HepG2 (cell line): ENCODE measurements around the gene NEU4. TPM values are rescaled to one million over a fixed set of nuclear protein-coding genes. Genes with fewer than 3 reads are reported as not detected.

Experiments
- EEA1 ChIP-seq: sonication (generic); formaldehyde crosslinking; IDR thresholded peaks from 2 replicates; pipeline ENCODE4 v1.5.1; 2020; ENCODE audit warnings: mild to moderate bottlenecking, missing genetic modification reagents, borderline replicate concordance
- HHEX ChIP-seq: IDR thresholded peaks from 2 replicates; pipeline ENCODE4 v1.6.1; 2016; ENCODE audit warnings: control low read depth
- ISL2 ChIP-seq: sonication (generic); formaldehyde crosslinking; IDR thresholded peaks from 2 replicates; pipeline ENCODE4 v1.5.0; 2020; ENCODE audit warnings: missing genetic modification reagents
- NAIF1 ChIP-seq: sonication (generic); formaldehyde crosslinking; IDR thresholded peaks from 2 replicates; pipeline ENCODE4 v1.5.0; 2020; ENCODE audit warnings: mild to moderate bottlenecking, missing genetic modification reagents, borderline replicate concordance
- NPAS2 ChIP-seq: sonication (generic); formaldehyde crosslinking; IDR thresholded peaks from 2 replicates; pipeline ENCODE4 v1.8.0; 2022; ENCODE audit warnings: mild to moderate bottlenecking, missing genetic modification reagents, borderline replicate concordance
- NR1H2 ChIP-seq: sonication (generic); formaldehyde crosslinking; IDR thresholded peaks from 2 replicates; pipeline ENCODE4 v1.8.1; 2022; ENCODE audit warnings: low read depth, missing genetic modification reagents, borderline replicate concordance
- NR2F1 ChIP-seq, 2 experiments: fragments of 450-650 bp in 1 of 2; formaldehyde crosslinking in 1 of 2; IDR thresholded peaks; 2 replicates each; pipeline versions ENCODE4 v1.5.0 to v1.6.1; 2016 to 2020; ENCODE audit warnings: mild to moderate bottlenecking in 1 of 2, missing compliant biosample characterization in 1 of 2, missing genetic modification reagents in 1 of 2, moderate library complexity in 1 of 2
- NR2F2 ChIP-seq: IDR thresholded peaks from 2 replicates; pipeline ENCODE4 v1.6.1; 2012; ENCODE audit warnings: low read depth, inconsistent platforms, borderline replicate concordance
- PHF5A ChIP-seq: IDR thresholded peaks from one replicate; pipeline ENCODE4 v1.6.1; 2018; ENCODE audit warnings: low read depth, missing genetic modification reagents; ENCODE audit not compliant: unreplicated experiment
- SP140L ChIP-seq: sonication (generic); formaldehyde crosslinking; IDR thresholded peaks from 2 replicates; pipeline ENCODE4 v1.4.0; 2020; ENCODE audit warnings: missing genetic modification reagents, borderline replicate concordance
- SRSF1 ChIP-seq: fragments of 200-400 bp; formaldehyde crosslinking; optimal IDR thresholded peaks from 2 replicates; pipeline ENCODE3; 2017; ENCODE audit warnings: mild to moderate bottlenecking, low read depth, low read length, moderate library complexity
- TAF15 ChIP-seq: fragments of 200-400 bp; formaldehyde crosslinking; IDR thresholded peaks from one replicate; pipeline ENCODE4 v1.6.1; 2018; ENCODE audit warnings: mild to moderate bottlenecking, low read depth, low read length; ENCODE audit not compliant: poor library complexity, severe bottlenecking
- TOE1 ChIP-seq: sonication (generic); formaldehyde crosslinking; IDR thresholded peaks from 2 replicates; pipeline ENCODE4 v1.4.0; 2020; ENCODE audit warnings: mild to moderate bottlenecking, missing genetic modification reagents
- ZFP41 ChIP-seq: sonication (generic); formaldehyde crosslinking; IDR thresholded peaks from 2 replicates; pipeline ENCODE4 v1.4.0; 2020; ENCODE audit warnings: mild to moderate bottlenecking, missing genetic modification reagents, borderline replicate concordance
- ZFY ChIP-seq: sonication (generic); formaldehyde crosslinking; IDR thresholded peaks from 2 replicates; pipeline ENCODE4 v1.4.0; 2020; ENCODE audit warnings: missing genetic modification reagents
- ZNF20 ChIP-seq: sonication (generic); formaldehyde crosslinking; IDR thresholded peaks from 2 replicates; pipeline ENCODE4 v1.4.0; 2020; ENCODE audit warnings: mild to moderate bottlenecking, moderate library complexity, missing genetic modification reagents
- ZNF3 ChIP-seq: IDR thresholded peaks from 2 replicates; pipeline ENCODE4 v1.7.0; 2017; ENCODE audit warnings: inconsistent platforms
- ZNF850 ChIP-seq: sonication (generic); formaldehyde crosslinking; conservative IDR thresholded peaks from 2 replicates; pipeline ENCODE4 v1.9.0; 2021; ENCODE audit warnings: mild to moderate bottlenecking, missing genetic modification reagents
- ZSCAN21 ChIP-seq: sonication (generic); formaldehyde crosslinking; IDR thresholded peaks from 2 replicates; pipeline ENCODE4 v1.8.0; 2022; ENCODE audit warnings: mild to moderate bottlenecking, missing genetic modification reagents, moderate library complexity, borderline replicate concordance
- ZSCAN22 ChIP-seq: sonication (generic); formaldehyde crosslinking; IDR thresholded peaks from 2 replicates; pipeline ENCODE4 v1.4.0; 2020; ENCODE audit warnings: mild to moderate bottlenecking, missing genetic modification reagents
- polyA plus RNA-seq, 8 experiments: library from polyadenylated mRNA; depleted of rRNA in 3 of 8; stranded (reverse) in 7 of 8; unstranded in 1 of 8; fragments of >200 nt; fragmentation: Illumina TruSeq in 4 of 8; extraction: Trizol in 4 of 8; gene quantifications; 2 replicates each; pipeline versions ENCODE4 v1.2.1 to v1.2.3, GENCODE V29; 2011 to 2016; ENCODE audit warnings: low read depth in 4 of 8, missing spikeins in 1 of 8, mixed read lengths in 1 of 8; ENCODE audit not compliant: insufficient read depth in 1 of 8
- total RNA-seq, 5 experiments: library from RNA; depleted of rRNA; stranded (reverse); fragments of >200 nt; fragmentation: Illumina TruSeq; extraction: Trizol; gene quantifications; 2 replicates each; pipeline ENCODE4 v1.2.3, GENCODE V29; 2016; ENCODE audit warnings: low read depth in 1 of 5
- TF ChIP-seq, protein P1 (sequence below): sonication (generic); formaldehyde crosslinking; IDR thresholded peaks from 2 replicates; pipeline ENCODE4 v1.8.1; 2023; ENCODE audit warnings: mild to moderate bottlenecking, missing genetic modification reagents
- TF ChIP-seq, protein P2 (sequence below): sonication (generic); formaldehyde crosslinking; IDR thresholded peaks from 2 replicates; pipeline ENCODE4 v1.5.0; 2020; ENCODE audit warnings: missing genetic modification reagents
- TF ChIP-seq, protein P3 (sequence below): IDR thresholded peaks from 2 replicates; pipeline ENCODE4 v1.6.1; 2016; ENCODE audit warnings: mild to moderate bottlenecking, missing biosample characterization, missing genetic modification reagents
- TF ChIP-seq, protein P4 (sequence below): sonication (generic); formaldehyde crosslinking; IDR thresholded peaks from 2 replicates; pipeline ENCODE4 v1.5.0; 2020; ENCODE audit warnings: missing genetic modification reagents
- TF ChIP-seq, protein P5 (sequence below): sonication (generic); formaldehyde crosslinking; IDR thresholded peaks from 2 replicates; pipeline ENCODE4 v1.4.0; 2020; ENCODE audit warnings: missing genetic modification reagents
- TF ChIP-seq, protein P6 (sequence below): sonication (generic); formaldehyde crosslinking; IDR thresholded peaks from 2 replicates; pipeline ENCODE4 v1.5.0; 2020; ENCODE audit warnings: missing genetic modification reagents

NEU4 gene
- total and polyA plus RNA-seq, 2 of the 13 experiments (the other 11 are each of a cell fraction or from before 2014, with no cell fraction given): 53.5 to 107 TPM

DNA sequence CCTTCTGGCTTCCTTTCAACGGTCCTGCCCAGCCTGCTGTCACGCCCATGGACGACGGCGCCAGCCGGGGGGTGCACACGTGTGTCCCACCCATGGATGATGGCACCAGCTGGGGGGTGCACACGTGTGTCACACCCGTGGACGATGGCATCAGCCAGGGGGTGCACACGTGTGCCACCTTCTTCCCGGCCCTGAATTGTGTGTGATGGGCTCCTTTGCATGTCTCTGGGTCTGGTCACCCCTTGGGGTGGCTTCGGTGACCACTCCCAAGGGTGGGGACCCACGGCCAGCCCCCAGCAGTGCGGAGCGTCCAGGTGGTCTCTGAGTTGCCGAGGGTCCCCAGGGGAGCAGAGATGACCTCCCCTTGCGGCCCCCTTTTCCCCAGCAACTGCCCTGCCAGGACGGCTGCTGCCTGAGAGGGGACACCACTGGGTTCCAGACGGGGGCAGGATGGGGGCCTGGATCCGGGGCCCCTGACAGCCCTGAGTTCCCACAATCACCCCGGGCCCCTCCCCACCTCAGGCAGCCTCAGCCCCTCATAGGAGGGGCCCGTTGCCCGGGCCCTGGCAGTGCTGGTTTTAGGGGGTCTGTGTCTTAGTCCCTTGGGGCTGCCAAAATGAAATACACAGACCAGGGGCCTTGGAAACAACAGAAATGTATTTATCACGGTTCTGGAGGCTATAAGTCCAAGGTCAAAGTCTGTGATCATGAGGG, 9.4 kb downstream of the NEU4 start (continued):
- TF ChIP-seq SP140L (no peak), HHEX (no peak), TAF15 (peak; percentile 26), ZNF3 (no peak), ZSCAN21 (CRISPR knock-in tag) (no peak), NR2F1 (CRISPR knock-in tag; IDR thresholded peaks at IDR 0.05) (no peak), NR2F2 (no peak), ZFP41 (CRISPR knock-in tag) (no peak; the same call in 1 of the 2 replicates), NPAS2 (CRISPR knock-in tag) (no peak), ISL2 (CRISPR knock-in tag) (no peak), PHF5A (CRISPR knock-in tag) (no peak), EEA1 (CRISPR knock-in tag) (no peak), ZSCAN22 (CRISPR knock-in tag) (no peak), SRSF1 (peak; percentile 42), NAIF1 (CRISPR knock-in tag) (no peak), TOE1 (CRISPR knock-in tag) (no peak), ZNF20 (no peak), ZFY (CRISPR knock-in tag) (no peak), NR1H2 (CRISPR knock-in tag) (no peak), ZNF850 (CRISPR knock-in tag) (no peak)
- TF ChIP-seq, protein P1, sequence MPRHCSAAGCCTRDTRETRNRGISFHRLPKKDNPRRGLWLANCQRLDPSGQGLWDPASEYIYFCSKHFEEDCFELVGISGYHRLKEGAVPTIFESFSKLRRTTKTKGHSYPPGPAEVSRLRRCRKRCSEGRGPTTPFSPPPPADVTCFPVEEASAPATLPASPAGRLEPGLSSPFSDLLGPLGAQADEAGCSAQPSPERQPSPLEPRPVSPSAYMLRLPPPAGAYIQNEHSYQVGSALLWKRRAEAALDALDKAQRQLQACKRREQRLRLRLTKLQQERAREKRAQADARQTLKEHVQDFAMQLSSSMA: no peak
- TF ChIP-seq, protein P2, sequence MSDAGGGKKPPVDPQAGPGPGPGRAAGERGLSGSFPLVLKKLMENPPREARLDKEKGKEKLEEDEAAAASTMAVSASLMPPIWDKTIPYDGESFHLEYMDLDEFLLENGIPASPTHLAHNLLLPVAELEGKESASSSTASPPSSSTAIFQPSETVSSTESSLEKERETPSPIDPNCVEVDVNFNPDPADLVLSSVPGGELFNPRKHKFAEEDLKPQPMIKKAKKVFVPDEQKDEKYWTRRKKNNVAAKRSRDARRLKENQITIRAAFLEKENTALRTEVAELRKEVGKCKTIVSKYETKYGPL (CRISPR knock-in tag): no peak
- TF ChIP-seq, protein P3, sequence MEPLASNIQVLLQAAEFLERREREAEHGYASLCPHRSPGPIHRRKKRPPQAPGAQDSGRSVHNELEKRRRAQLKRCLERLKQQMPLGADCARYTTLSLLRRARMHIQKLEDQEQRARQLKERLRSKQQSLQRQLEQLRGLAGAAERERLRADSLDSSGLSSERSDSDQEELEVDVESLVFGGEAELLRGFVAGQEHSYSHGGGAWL (CRISPR knock-in tag): no peak
- TF ChIP-seq, protein P4, sequence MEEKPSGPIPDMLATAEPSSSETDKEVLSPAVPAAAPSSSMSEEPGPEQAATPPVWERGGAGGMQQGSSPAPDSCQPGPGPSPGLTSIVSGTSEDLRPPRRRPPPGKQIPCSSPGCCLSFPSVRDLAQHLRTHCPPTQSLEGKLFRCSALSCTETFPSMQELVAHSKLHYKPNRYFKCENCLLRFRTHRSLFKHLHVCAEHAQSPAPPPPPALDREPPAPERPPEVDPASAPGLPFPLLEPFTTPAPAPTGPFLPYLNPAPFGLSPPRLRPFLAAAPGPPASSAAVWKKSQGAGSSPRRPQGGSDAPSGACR (CRISPR knock-in tag): no peak
- TF ChIP-seq, protein P5, sequence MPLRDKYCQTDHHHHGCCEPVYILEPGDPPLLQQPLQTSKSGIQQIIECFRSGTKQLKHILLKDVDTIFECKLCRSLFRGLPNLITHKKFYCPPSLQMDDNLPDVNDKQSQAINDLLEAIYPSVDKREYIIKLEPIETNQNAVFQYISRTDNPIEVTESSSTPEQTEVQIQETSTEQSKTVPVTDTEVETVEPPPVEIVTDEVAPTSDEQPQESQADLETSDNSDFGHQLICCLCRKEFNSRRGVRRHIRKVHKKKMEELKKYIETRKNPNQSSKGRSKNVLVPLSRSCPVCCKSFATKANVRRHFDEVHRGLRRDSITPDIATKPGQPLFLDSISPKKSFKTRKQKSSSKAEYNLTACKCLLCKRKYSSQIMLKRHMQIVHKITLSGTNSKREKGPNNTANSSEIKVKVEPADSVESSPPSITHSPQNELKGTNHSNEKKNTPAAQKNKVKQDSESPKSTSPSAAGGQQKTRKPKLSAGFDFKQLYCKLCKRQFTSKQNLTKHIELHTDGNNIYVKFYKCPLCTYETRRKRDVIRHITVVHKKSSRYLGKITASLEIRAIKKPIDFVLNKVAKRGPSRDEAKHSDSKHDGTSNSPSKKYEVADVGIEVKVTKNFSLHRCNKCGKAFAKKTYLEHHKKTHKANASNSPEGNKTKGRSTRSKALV (CRISPR knock-in tag): no peak
- TF ChIP-seq, protein P6, sequence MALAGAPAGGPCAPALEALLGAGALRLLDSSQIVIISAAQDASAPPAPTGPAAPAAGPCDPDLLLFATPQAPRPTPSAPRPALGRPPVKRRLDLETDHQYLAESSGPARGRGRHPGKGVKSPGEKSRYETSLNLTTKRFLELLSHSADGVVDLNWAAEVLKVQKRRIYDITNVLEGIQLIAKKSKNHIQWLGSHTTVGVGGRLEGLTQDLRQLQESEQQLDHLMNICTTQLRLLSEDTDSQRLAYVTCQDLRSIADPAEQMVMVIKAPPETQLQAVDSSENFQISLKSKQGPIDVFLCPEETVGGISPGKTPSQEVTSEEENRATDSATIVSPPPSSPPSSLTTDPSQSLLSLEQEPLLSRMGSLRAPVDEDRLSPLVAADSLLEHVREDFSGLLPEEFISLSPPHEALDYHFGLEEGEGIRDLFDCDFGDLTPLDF (CRISPR knock-in tag): no peak
